Stimulated activated CD8-positive, alpha-beta memory T cell treated with anti-CD3 and anti-CD28 coated beads, Interleukin-4, amount 100 ng/mL, for 1 hour (primary cell): ENCODE measurements around the gene ARHGAP35.
A peak's percentile ranks its signal among the peaks of the same experiment; 100 is the strongest.
"Not testable (repeated sequence)": the region's sequence is repeated elsewhere in the genome, so short reads cannot be mapped to it uniquely, and the experiment has no call there.

ENCODE experiments used
- DNase-seq, 2 donors: peaks; one replicate each; pipeline ENCODE4 v3.0.0-alpha.2; 2020; ENCODE audit warnings: low read depth in 2 of 2, low spot score in 1 of 2

The ARHGAP35 gene

GRCh38 chr19:46842791-46843190, 18.0 kb upstream of the ARHGAP35 start:
- no peak for DNase-seq

GRCh38 chr19:46844067-46844489, 16.7 kb upstream of the ARHGAP35 start:
- no peak for DNase-seq

GRCh38 chr19:46845959-46846459, 14.8 kb upstream of the ARHGAP35 start:
- DNase-seq: no peak

GRCh38 chr19:46847528-46847927, 13.3 kb upstream of the ARHGAP35 start:
- no peak for DNase-seq

- DNase-seq: no peak
Observed at GRCh38 chr19:46848389-46848788, 12.4 kb upstream of the ARHGAP35 start.

- no peak for DNase-seq
Observed at GRCh38 chr19:46849610-46850009, 11.2 kb upstream of the ARHGAP35 start.

GRCh38 chr19:46850228-46851203, 10.3 kb upstream of the ARHGAP35 start, which contains the start of gene AP2S1:
TSS of gene AP2S1 (minus strand) at chr19:46850846. CDS start at chr19:46850766, 80 bp downstream.
- DNase-seq: peak; percentile 62 to 79

- DNase-seq: no peak
Observed at GRCh38 chr19:46852830-46853229, 8.0 kb upstream of the ARHGAP35 start.

GRCh38 chr19:46854698-46855097, 6.1 kb upstream of the ARHGAP35 start:
- DNase-seq: not testable (repeated sequence)

- DNase-seq: peak; percentile 70 to 82
Observed at GRCh38 chr19:46856062-46857022, 4.5 kb upstream of the ARHGAP35 start.

- no peak for DNase-seq
Observed at GRCh38 chr19:46859637-46860124, 1.1 kb upstream of the ARHGAP35 start.

GRCh38 chr19:46860125-46860845, 512 bp upstream of the ARHGAP35 start:
- DNase-seq: peak; percentile 80 to 83

GRCh38 chr19:46861691-46862502, 1.1 kb downstream of the ARHGAP35 start:
- no peak for DNase-seq

- DNase-seq: no peak
Observed at GRCh38 chr19:46862503-46862834, 1.7 kb downstream of the ARHGAP35 start.

GRCh38 chr19:46862974-46863632, 2.3 kb downstream of the ARHGAP35 start:
- no peak for DNase-seq

- DNase-seq: no peak
Observed at GRCh38 chr19:46863818-46864629, 3.2 kb downstream of the ARHGAP35 start.

GRCh38 chr19:46866407-46867136, 5.8 kb downstream of the ARHGAP35 start:
- no peak for DNase-seq

- DNase-seq: no peak
Observed at GRCh38 chr19:46867170-46867569, 6.4 kb downstream of the ARHGAP35 start.
